Right kidney (tissue), 1 donor: Measurements from ENCODE around the gene FNDC3B.

Source experiments
- DNase-seq: peaks from one replicate; pipeline ENCODE4 v3.0.0-alpha.2; 2016

The FNDC3B gene

DNA sequence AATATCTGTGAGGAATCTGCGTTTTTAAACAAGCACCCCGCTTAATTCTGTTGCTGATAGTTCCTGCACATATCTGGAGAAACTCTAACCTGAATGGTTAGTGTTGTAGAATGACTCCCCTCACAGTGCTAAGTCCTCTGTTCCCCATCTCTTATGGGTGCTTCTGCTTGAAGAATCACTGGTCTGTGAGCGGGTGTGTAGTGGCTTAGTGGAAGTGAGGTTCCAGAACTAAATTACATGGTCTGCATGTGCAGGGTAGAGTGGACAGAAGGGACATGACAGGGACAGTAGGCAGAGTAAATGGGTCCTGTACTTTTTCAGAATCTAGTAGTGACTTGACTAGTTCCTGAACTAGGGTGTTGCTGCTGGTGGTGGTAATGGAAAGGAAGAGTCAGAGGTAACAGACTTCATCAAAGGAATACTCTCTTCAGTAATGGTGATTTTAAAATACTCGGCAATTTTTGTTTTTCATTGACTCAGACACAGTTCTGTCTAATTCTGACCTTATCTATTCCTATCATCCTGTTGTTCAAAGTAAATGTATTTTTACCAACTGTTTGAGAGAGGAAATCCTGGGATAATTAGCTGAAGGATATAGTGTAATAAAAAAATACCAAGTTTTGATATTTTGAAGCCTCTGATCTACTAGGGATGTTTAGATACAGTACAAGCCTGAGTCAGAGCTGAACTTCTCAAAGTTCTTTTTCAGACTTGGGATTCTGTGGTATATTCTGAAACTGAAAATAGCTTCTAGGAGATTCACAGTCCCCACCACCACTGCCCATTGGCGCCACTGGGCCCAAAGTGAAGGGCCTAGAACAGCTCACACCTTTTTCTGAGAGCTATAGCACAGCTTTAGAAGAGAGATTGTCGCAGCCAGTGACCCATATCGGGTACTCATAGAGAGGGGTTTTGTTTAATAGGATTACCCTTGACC, 55.5 kb downstream of the FNDC3B start:
- DNase-seq = no peak

DNA sequence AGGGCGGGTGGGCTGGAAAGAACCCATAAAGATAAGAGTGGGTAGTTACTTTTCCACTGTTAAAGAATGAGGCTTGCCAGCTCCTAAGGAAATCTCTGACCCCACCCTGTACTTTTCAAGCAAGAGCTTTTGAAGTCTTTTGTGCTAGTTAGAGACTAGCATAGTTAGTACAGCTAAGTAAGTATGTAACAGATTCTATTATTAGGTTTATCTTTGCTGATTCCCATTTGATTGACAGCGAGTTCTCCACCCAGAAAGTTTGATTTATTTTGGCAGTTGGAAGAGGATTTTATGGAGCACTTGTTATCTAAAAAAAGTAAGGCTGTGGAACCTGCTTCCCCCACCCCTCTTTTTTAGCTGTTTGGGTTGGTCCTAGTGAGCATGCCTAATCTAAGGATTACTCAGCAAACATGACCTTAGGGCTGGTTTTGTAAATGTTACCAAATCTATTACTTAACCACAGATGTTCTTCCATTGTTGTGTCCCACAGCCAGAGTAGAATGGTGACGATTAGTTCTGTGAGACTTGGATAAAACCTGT, 57.6 kb downstream of the FNDC3B start:
- DNase-seq = no peak

- DNase-seq = no peak
Measured at GRCh38 chr3:172097585-172097984, 58.2 kb downstream of the FNDC3B start.

DNA sequence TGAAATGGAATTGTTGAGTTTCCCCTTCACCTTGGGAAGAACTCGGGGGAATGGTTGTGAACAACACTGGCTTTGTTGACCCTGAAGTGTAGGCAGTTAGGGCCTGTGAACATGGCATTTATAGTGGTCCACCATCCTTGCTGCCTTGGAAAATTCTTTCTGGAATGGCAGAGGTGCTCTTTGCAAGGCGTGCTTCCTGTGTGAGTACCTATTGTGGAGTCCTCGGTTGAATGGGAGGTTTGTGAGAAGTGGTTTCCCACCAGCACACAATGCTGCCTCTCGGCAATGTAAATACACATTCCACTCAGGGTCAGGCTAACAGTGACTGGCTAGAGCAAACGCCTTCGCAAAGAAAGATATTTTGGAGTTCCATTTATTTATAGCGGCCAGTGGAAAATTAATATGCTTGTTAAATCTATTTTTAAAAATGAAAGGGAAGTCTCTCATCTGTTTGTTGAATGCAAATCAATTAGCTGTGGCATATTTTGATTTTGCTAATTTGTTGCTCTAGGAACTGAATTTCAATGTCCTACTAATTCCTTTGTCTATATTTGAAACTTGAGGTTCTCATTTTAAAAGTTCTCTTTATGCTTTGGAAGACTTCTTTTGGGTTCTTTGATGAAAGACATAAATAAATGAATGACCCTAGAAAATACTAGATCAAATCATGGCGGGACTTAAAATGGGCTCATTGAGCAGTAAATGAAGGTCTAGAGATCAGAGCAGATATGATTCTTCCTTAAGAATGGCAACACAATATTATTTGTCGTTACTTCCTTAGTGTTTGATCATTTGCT, 59.5 kb downstream of the FNDC3B start:
- no peak for DNase-seq

DNA sequence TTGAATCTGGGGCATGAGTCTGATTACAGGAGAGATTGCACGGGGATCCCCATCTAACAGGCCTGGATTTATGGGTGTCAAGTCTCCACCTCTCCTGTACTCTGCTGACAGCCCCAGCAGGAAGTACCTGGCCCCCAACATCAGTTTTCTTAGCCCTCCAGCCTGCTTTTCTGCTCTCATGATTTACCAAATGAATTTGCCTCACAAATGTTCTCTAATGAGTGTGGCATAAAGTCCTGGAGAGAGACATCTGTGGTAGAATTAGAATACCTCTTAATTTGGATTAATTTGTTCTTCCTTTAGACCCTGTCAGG, 60.1 kb downstream of the FNDC3B start:
- DNase-seq = no peak

GRCh38 chr3:172100482-172100881, 61.1 kb downstream of the FNDC3B start:
- no peak for DNase-seq

DNA sequence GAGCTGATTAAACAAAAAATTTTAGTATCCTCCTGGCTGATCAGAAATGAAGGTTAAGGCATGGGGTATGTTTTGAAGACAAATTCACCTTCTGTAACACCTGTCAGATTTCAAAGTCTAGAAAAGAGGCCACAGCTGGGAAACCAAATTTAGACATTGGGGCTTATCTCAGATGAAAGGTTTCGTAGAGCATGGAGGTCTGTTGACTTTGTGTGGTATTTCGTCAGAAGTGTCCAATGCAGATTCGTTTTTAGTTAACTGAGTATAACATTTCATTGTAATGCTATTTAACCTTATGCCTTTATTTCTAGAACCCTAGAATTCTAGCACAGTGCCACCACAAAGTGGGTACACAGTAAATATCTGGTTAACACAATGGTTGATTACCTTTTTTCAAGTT, 61.7 kb downstream of the FNDC3B start:
- DNase-seq = no peak

DNA sequence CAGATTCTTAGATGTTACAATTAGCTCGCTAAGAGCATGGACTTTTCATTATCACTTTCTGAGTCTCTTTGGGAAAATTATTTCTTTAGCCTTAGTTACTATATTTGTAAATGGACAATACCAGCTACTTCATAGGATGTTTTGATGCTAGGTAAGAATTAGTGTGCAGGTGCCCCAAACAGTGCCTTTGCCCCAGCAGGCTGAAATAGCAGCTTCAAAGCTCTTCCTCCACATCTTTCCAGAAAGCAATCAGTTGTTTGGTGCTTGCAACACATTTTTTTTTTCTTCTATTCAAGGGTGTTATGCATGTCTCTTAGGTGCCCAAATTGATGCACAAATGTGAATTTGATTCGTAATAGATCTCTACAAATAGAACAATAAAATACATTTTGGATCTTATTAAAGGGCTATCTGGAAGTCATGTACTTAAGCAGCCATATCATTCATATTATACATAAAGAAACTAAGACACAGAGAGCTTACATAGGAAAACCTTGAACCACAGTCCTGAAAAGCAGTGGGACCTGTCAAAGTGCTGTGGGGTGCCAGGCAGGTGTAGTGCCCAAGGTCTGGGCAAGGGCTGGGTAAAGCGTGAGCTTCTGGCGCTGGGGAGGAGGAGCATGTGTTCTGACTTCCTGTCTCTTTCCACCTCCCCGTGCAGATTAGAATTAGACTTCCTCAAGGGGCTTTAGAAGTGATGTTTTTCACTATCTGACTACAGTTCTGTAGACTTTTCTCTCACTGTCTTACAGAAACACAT, 62.9 kb downstream of the FNDC3B start:
- DNase-seq = no peak

GRCh38 chr3:172102883-172103310, 63.5 kb downstream of the FNDC3B start:
- DNase-seq = no peak

GRCh38 chr3:172103724-172104123, 64.3 kb downstream of the FNDC3B start:
- DNase-seq = no peak

DNA sequence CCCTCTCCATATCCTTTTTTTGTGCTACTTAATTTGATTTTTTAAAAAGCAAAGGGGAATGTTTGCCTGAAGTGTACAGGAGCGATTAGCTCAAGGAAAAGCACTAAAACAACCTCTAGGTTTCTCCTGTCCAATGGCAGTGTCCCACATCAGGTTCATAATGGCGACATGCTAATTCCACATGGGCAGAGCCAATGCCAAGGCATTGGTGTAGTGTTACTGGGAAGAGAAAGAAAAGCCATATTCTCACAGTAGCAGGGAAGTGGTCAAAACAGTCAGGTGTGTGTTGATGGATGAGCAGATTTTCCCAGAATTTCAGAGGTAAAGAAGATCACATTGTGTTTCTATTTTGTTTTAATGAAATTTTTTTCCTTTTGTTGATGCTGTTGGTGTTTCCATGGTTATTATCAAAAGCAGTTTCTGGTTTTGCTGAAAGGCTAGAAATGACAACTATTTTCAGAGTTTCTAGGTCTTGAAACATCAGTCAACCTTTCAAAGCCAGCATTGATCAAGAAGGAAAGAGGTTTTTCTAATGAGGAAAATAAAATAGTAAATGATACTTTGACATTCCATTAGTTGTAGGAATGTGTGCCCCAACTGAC, 65.2 kb downstream of the FNDC3B start:
- DNase-seq = no peak

DNA sequence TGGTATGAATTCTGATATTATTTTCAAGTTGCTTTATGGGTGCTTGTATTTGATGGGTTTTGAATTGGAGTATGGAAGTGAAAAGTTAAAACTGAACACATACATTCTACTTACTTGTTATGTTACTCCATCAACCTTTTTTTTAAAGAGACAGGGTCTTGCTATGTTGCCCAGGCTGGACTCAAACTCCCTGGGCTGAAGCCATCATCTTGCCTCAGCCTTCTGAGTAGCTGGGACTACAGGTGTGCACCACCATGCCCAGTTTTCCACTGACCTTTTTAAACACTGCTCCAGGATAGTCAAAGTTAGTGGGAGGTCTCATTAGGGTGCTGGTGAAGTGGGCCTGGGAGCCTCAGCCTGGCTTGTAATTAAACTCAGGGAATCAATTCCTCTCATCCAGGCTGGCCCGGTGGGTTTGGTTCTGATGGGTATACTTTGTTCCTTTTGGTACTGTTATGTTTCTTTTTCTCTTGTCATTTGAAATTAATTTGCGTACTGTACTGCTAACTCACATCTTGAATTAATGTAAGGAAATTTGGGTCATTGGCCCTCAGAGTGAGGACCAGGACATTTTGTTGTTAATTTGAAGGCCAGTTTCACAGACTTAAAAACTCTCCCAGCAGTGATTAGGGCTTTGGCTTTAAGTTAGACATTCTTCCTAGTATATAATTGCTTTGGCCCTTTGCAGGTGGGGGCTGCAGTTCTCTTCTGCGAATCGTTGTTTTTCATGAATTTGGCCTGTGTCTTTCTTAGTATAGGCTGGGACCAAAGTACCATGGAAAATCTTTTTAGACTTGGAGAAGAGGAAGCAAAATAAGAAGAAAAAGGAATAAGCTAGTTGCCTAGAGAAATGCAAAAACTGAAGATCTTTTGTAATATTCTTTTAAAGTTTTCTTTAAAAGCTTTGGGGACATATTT, 66.9 kb downstream of the FNDC3B start:
- no peak for DNase-seq

DNA sequence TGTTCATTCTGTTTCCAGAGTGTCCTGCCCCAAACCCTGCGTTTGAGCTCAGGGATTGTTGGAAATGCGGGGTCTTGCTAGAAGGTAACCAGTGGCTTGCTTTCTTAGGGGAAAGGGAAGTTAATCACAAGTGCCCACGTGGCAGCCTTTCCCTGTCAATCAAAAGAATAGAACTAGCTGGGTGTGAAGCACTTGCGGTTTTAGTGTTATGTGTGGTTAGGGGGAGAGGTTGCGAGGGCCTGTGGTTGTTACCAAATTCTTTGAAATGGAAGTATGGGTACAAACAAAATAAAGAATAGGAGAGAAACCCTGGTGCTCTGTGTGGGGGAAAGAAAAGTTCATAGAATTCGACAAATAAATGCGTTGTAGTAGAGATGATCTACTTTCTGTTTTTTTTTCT, 67.6 kb downstream of the FNDC3B start:
- DNase-seq = no peak

- DNase-seq = no peak
Measured at GRCh38 chr3:172107403-172107802, 68.0 kb downstream of the FNDC3B start.

GRCh38 chr3:172110127-172110779, 70.9 kb downstream of the FNDC3B start:
- no peak for DNase-seq

DNA sequence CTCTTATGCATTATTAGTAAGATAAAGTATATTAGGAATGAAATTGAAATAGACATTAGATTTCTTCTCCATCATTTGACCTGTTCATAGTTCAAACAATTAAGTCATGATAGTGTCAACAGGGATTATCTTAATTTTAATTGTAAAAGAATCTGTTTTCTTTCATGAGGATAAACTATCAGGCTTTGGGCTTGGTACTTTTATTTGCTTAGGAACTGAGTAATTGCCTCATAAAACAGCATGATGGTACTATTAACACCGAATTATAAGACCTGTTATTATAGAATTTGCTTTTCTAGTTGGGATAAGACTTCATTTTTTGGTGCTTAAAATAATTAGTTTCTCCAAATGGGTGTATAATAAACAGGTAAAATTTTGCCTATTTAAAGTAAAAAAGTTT, 71.8 kb downstream of the FNDC3B start:
- no peak for DNase-seq

DNA sequence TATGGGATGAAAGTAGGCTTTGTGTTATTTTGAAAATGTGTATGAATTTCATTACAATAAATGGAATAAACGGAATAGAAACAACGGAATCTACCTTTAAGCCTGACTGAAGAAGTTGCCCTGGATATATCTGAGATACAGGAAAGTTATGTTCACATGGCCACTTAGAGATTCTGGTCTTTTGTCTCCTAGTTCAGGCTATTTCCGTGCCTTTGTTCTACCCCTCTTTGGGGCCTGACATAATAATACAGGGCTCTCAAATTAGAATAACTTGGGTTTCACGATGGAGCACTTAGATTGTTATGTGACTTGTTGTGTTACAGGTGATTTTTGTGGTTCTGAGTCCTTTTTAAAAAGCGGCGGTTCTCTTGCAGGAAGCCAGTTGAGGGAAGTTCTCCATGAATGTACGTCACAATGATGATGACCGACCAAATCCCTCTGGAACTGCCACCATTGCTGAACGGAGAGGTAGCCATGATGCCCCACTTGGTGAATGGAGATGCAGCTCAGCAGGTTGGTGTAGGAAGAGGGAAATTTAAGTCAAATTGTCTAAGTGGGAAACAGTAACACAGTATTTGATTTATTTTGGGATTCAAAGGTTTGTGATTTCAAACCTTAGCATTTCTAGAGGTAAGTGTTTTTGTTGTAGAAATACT, 72.8 kb downstream of the FNDC3B start:
- no peak for DNase-seq

GRCh38 chr3:172112734-172113120, 73.3 kb downstream of the FNDC3B start:
- DNase-seq = no peak

DNA sequence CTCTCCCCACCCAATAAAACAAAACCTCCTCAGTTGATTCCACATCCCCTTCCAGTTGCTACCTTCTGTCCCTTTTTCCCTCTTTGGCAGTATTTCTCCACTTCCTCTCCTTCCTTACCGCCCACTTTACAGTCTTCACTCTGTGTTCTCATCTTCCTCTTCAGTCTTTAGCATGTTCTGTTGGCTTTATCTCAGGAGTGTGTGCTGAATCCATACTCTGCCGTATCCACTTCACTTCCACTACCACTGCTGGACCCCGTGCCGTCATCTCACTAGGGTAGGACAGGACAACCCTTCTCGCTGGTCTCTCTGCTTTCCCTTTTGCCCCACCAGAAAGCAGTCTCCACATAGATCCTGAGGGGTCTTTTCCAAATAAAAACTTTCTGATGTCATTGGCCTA, 74.3 kb downstream of the FNDC3B start:
- DNase-seq = no peak

DNA sequence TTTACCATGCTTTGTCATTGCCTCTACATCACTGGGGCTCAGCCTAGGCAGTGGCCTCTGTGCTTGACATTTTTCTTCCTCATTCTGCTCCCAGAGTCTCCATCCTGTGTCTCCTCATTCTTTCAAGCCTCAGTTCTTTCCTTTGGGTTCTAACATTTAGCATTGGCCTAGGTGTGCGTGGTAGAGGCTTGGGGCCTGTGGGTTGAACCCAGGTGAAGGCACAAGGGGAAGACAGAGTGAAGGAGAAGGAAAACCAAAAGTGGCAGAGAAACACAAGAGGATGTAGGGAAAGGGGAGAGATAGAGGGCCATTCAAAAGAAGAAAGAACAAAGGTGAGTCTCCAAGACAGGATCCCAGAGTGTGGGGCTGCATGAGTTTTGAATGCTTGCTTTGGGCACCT, 75.7 kb downstream of the FNDC3B start:
- DNase-seq = no peak
